Transverse colon (tissue), 4 donors: ENCODE measurements around the gene BTBD17. TPM values are rescaled to one million over a fixed set of nuclear protein-coding genes. Genes with fewer than 3 reads are reported as not detected.

Experiments
- DNase-seq: peaks from one replicate; pipeline ENCODE4 v3.0.0-alpha.2; 2019
- H3K27ac ChIP-seq, 4 donors: fragments of 200-600 bp; sonication (generic); 2 replicates each; pipeline ENCODE4 v1.5.1; 2016 to 2018; ENCODE audit warnings: inconsistent platforms in 4 of 4
- H3K27me3 ChIP-seq: fragments of 200-600 bp; sonication (generic); 2 replicates; pipeline ENCODE4 v1.5.1; 2017; ENCODE audit warnings: inconsistent platforms
- H3K36me3 ChIP-seq, 4 donors: fragments of 200-600 bp; sonication (generic); 2 replicates each; pipeline ENCODE4 v1.5.1; 2017 to 2019; ENCODE audit warnings: inconsistent platforms in 4 of 4
- H3K4me1 ChIP-seq, 4 donors: fragments of 200-600 bp; sonication (generic); 2 replicates each; pipeline ENCODE4 v1.5.1; 2017 to 2020; ENCODE audit warnings: inconsistent platforms in 4 of 4
- H3K4me3 ChIP-seq, 4 donors: fragments of 200-600 bp; sonication (generic); 1 replicate in 1 of 4; 2 replicates in 3 of 4; pipeline versions ENCODE4 v1.5.1 to v1.6.1; 2017 to 2019; ENCODE audit warnings: inconsistent platforms in 4 of 4
- H3K9me3 ChIP-seq, 2 donors: fragments of 200-600 bp; sonication (generic); 2 replicates each; pipeline ENCODE4 v1.5.1; 2017 to 2019; ENCODE audit warnings: inconsistent platforms in 2 of 2
- EP300 ChIP-seq: sonication (generic); formaldehyde crosslinking; IDR thresholded peaks from one replicate; pipeline ENCODE4 v1.6.1; 2017; ENCODE audit warnings: antibody characterized with exemption, low read depth
- POLR2A ChIP-seq: fragments of 450-650 bp; IDR thresholded peaks from one replicate; pipeline ENCODE4 v1.6.1; 2016; ENCODE audit warnings: antibody characterized with exemption, mild to moderate bottlenecking, moderate library complexity
- POLR2AphosphoS5 ChIP-seq, 3 donors: sonication (generic); formaldehyde crosslinking; IDR thresholded peaks; one replicate each; pipeline ENCODE4 v1.6.1; 2016; ENCODE audit warnings: antibody characterized with exemption in 3 of 3
- WGBS, 2 donors: methylation state at CpG; one replicate each; pipeline ENCODE4 v1.1.5; 2018; ENCODE audit warnings: low coverage in 1 of 2; 5-methylcytosine and 5-hydroxymethylcytosine counted together
- in situ Hi-C, 4 donors: fragments of 200-750 bp; cut with MboI; loops; one replicate each; pipeline versions ENCODE4 v1.15.0 to v1.15.1; 2017; ENCODE audit warnings: low sequenced_read_pairs in 3 of 4, low pct_ligation_motif_present in 1 of 4, low pct_unique_long_range_greater_than_20kb in 1 of 4
- intact Hi-C: fragments of 100-400 bp; cut with DNase I; formaldehyde crosslinking; loops from one replicate; pipeline ENCODE4 v1.15.1; 2023; ENCODE audit warnings: low total_unique reads
- total RNA-seq, 4 donors: library from RNA; depleted of rRNA; stranded (reverse); fragments of >200 nt; gene quantifications; one replicate each; pipeline ENCODE4 v1.1.0, GENCODE V29; 2016
- TF ChIP-seq, protein P1 (sequence below), 5 experiments: fragments of 200-600 bp in 3 of 5; fragments of 450-650 bp in 2 of 5; sonication (generic) in 3 of 5; IDR thresholded peaks; 1 replicate in 2 of 5; 2 replicates in 3 of 5; pipeline ENCODE4 v1.5.1; 2016 to 2017; ENCODE audit warnings: antibody characterized with exemption in 5 of 5, inconsistent platforms in 3 of 5, mild to moderate bottlenecking in 2 of 5, moderate library complexity in 1 of 5

BTBD17 gene
- total RNA-seq, 4 donors from 2014 or later = not detected

DNA sequence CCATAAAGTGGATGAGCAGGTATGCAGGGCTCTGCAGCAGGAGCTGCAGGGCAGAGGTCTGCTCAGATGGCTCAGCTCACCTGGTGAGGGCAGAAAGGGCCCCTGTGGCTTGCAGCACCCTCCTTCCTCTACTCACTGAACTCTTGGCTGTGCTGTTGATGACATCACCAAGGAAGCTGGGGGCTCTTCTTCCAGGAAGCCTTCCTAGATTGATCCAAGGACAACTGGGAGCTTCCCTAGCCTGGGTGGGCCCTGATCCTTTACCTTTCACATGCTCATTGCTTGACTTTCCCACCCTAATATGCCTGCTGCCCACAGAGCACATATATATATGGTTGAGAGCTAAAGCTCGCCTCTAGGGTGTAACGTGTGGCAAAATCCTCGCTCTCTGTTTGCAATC is 33.2 kb downstream of the BTBD17 start:
- no peak overlapping the region for H3K27ac ChIP-seq
- WGBS, 2 donors = 97% methylated on average over 3 of the region's 3 CpGs; no CpG with 5 or more reads in 1 of the 2 donors
- intact Hi-C loops (no loop called here), in situ Hi-C loops (no loop called here)
- H3K9me3 ChIP-seq = no peaks in the 10 kb centered on the region
- H3K4me1 ChIP-seq = peaks cover 0 to 25% (median 13%) of the 10 kb centered on the region in 4 donors
- H3K4me3 ChIP-seq = no peak overlapping the region
- DNase-seq = no peak
- TF ChIP-seq POLR2AphosphoS5 (IDR thresholded peaks at IDR 0.05) (no peak), POLR2A (no peak), EP300 (no peak)
- TF ChIP-seq, protein P1, sequence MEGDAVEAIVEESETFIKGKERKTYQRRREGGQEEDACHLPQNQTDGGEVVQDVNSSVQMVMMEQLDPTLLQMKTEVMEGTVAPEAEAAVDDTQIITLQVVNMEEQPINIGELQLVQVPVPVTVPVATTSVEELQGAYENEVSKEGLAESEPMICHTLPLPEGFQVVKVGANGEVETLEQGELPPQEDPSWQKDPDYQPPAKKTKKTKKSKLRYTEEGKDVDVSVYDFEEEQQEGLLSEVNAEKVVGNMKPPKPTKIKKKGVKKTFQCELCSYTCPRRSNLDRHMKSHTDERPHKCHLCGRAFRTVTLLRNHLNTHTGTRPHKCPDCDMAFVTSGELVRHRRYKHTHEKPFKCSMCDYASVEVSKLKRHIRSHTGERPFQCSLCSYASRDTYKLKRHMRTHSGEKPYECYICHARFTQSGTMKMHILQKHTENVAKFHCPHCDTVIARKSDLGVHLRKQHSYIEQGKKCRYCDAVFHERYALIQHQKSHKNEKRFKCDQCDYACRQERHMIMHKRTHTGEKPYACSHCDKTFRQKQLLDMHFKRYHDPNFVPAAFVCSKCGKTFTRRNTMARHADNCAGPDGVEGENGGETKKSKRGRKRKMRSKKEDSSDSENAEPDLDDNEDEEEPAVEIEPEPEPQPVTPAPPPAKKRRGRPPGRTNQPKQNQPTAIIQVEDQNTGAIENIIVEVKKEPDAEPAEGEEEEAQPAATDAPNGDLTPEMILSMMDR (IDR thresholded peaks at IDR 0.05) = no peak
- no peaks in the 10 kb centered on the region for H3K36me3 ChIP-seq
- peaks cover 38% of the 10 kb centered on the region for H3K27me3 ChIP-seq

DNA sequence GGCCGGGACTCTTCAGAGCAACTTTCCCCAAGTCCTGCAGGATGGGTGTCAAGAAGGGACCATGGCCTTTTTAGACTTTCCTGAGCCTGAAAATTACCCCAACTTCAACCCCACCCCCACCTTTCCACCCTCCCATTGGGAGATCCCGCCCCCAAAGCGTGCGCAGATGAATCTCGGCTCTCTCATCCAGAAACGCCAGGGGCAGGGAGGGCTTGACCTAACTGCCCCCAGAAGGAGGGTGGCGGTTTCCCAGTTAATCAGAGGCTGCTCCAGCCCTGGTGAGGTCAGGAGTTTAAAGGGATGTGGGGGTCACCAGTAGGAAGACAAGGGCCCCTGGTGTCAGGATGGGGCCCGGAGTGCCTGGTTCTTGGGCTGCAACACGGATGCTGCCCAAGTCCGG is 35.2 kb downstream of the BTBD17 start:
- Histone ChIP-seq H3K4me3 (peak overlapping the region in 3 of 4 donors; percentile 17 to 44 (median 30)), H3K36me3 (no peaks in the 10 kb centered on the region), H3K9me3 (no peaks in the 10 kb centered on the region), H3K4me1 (peaks cover 0 to 21% (median 13%) of the 10 kb centered on the region in 4 donors), H3K27me3 (peaks cover 38% of the 10 kb centered on the region), H3K27ac (no peak overlapping the region)
- DNase-seq = no peak
- 23% methylated on average over 9 of the region's 10 CpGs; no CpG with 5 or more reads in 1 of the 2 donors for WGBS, 2 donors
- TF ChIP-seq POLR2AphosphoS5 (IDR thresholded peaks at IDR 0.05) (no peak), POLR2A (no peak), EP300 (no peak)
- TF ChIP-seq, protein P1 (IDR thresholded peaks at IDR 0.05) = no peak
- intact Hi-C loops = no loop called here
- in situ Hi-C loops = no loop called here

GRCh38 chr17:74325743-74326379 is 35.8 kb downstream of the BTBD17 start, which contains the start of gene KIF19:
KIF19 (plus strand) TSS chr17:74326226; CDS start chr17:74326350, 124 bp downstream.
- Histone ChIP-seq H3K4me3 (peak within 1 kb of the TSS in 3 of 4 donors; percentile 17 to 44 (median 30)), H3K36me3 (no peaks in the 10 kb centered on the region), H3K27me3 (peaks cover 38% of the 10 kb centered on the region), H3K4me1 (peaks cover 0 to 21% (median 13%) of the 10 kb centered on the region in 4 donors), H3K27ac (peak within 1 kb of the TSS in 1 of 4 donors; percentile 17), H3K9me3 (no peaks in the 10 kb centered on the region)
- intact Hi-C loops (no loop called here), in situ Hi-C loops (no loop called here)
- TF ChIP-seq, protein P1 (IDR thresholded peaks at IDR 0.05) = no peak
- TF ChIP-seq POLR2AphosphoS5 (IDR thresholded peaks at IDR 0.05) = peak in 1 of 3 donors; percentile 25
- no peak for TF ChIP-seq POLR2A
- TF ChIP-seq EP300 = no peak
- WGBS, 2 donors = 12% methylated on average over 52 of the region's 73 CpGs; no CpG with 5 or more reads in 1 of the 2 donors
- peak; percentile 67 for DNase-seq

DNA sequence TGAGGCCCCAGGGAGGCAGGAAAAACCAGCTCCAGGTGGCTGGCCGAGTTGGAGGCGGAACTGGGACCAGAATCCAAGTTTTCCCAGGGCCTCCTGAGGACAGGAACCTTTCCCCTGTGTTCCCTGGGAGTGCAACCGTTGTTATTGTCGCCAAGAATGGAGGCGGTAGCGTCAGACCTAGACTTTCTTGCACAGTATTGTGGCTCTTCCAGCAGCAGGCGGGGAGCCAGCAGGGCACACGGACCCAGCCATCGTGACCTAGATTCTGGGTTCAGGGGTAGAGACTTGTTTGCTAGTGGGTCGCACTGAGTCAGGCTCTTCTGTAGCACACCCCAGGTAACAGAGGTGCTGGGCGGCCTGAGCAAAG is 36.3 kb downstream of the BTBD17 start:
- Histone ChIP-seq H3K27me3 (peaks cover 38% of the 10 kb centered on the region), H3K4me1 (peaks cover 0 to 21% (median 13%) of the 10 kb centered on the region in 4 donors), H3K36me3 (no peaks in the 10 kb centered on the region), H3K4me3 (peak overlapping the region in 1 of 4 donors; percentile 44), H3K27ac (peak overlapping the region in 1 of 4 donors; percentile 17), H3K9me3 (no peaks in the 10 kb centered on the region)
- DNase-seq = no peak
- WGBS, 2 donors = 41% methylated on average over 11 of the region's 11 CpGs; no CpG with 5 or more reads in 1 of the 2 donors
- in situ Hi-C loops (no loop called here), intact Hi-C loops (no loop called here)
- TF ChIP-seq, protein P1 (IDR thresholded peaks at IDR 0.05) = no peak
- TF ChIP-seq EP300 (no peak), POLR2A (no peak), POLR2AphosphoS5 (IDR thresholded peaks at IDR 0.05) (no peak)
